22Rv1 (cell line): ENCODE data around the gene NRF1.

ENCODE experiments used
- ZFX ChIP-seq: fragments of 450-650 bp; IDR thresholded peaks from 2 replicates; pipeline ENCODE4 v1.6.1; 2017; ENCODE audit warnings: antibody characterized with exemption, borderline replicate concordance
- TF ChIP-seq, protein P1 (sequence below): fragments of 450-650 bp; IDR thresholded peaks from 2 replicates; pipeline ENCODE4 v1.5.1; 2017; ENCODE audit warnings: mild to moderate bottlenecking

DNA sequence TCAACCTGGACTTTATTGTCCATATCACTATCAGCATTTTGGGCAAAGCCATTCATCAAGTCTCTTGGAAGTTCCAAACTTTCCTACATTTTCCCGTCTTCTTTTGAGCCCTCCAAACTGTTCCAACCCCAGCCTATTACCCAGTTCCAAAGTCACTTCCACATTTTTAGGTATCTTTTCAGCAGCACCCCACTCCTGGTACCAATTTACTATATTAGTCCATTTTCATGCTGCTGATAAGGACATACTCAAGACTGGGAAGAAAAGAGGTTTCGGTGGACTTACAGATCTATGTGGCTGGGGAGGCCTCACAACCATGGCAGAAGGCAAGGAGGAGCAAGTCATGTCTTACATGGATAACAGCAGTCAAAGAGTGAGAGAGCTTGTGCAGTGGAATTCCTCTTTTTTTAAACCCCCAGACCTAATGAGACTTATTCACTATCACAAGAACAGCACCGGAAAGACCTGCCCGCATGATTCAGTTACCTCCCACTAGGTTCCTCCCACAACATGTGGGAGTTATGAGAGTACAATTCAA lies 50.2 kb downstream of the NRF1 start:
- TF ChIP-seq, protein P1, sequence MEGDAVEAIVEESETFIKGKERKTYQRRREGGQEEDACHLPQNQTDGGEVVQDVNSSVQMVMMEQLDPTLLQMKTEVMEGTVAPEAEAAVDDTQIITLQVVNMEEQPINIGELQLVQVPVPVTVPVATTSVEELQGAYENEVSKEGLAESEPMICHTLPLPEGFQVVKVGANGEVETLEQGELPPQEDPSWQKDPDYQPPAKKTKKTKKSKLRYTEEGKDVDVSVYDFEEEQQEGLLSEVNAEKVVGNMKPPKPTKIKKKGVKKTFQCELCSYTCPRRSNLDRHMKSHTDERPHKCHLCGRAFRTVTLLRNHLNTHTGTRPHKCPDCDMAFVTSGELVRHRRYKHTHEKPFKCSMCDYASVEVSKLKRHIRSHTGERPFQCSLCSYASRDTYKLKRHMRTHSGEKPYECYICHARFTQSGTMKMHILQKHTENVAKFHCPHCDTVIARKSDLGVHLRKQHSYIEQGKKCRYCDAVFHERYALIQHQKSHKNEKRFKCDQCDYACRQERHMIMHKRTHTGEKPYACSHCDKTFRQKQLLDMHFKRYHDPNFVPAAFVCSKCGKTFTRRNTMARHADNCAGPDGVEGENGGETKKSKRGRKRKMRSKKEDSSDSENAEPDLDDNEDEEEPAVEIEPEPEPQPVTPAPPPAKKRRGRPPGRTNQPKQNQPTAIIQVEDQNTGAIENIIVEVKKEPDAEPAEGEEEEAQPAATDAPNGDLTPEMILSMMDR: no peak
- no peak for TF ChIP-seq ZFX
